GM19193 (cell line): Measurements from ENCODE around the gene NTM.

ENCODE experiments used
- POLR2A ChIP-seq: IDR thresholded peaks from 4 replicates; pipeline ENCODE4 v1.6.1; 2011; ENCODE audit not compliant: insufficient read depth, insufficient read length; ENCODE audit errors: extremely low read depth

Gene NTM

DNA sequence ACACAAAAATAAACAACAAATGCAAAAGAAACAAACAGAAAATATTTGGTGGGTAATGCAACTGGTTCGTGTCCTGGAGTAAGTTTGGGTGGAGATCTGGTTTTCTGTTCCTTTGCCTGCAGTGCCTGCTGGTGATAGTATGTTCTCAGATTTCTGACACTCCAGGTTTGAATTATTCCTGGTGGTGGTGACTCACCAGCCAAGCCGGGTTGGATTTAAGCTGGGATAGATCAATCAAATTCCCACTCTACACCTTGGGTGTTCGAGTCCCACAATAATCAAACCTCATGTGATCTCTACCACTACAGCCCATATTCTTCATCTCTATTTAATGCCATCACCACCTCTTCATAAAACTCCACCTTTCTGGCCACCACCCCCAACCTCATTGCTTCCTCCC lies 421.8 kb downstream of the NTM start:
- no peak for TF ChIP-seq POLR2A

DNA sequence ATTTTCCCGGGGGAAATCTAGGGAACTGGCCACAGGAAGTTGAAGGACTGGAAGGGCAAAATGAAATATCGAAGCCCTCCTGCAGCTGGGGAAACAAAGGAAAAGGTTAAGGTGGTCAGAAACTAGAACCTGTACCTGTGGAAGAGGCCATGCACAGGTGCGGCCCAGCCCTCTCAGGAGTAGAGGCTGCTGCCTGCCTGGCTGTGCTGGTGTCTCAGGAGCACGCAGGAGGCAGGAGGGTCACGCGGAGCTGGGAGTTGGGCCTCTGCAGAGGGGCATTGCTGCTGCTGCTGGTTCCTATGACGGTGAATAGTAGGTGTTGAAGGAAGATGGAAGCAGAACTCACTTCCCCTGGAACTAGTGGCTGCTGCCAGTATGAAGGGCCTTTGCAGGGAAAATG lies 425.7 kb downstream of the NTM start:
- TF ChIP-seq POLR2A, result no peak

DNA sequence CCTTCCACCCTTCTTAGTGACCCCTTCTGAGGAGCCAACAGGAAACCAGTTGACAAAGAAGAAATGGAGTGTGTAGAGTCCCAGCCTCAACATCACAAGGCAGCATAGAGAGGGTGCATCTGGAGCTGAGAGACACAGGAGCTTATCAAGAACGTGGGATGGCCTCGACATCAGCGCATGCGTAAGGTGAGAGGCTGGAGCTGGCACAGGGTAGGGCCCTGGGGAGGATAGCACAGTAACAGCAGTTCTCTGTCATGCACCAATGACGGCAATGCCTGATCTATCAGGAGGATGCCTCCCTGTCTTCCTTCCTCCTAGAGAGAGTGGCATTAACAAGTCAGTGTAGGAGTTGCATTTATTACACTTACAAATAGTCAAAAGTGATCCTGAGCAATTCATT lies 426.1 kb downstream of the NTM start:
- TF ChIP-seq POLR2A, result no peak

DNA sequence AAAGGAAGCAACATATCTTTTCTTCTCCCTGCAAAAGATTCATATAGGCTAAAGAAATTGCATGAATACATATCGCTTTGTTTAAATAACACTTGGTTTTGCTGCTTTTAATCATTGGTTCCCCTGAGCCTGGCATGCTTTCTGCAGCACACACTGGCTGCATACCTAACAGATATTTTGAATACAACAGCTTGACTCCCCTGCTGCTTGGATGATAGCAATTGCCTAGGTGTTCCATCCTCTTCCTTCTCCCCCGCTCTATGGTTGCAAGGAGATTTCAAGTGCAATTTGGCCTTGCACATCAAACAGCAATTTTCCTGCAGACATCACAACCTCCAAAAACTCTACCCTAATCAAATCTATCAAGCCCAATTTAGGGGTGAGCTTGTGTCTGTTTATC lies 430.0 kb downstream of the NTM start:
- TF ChIP-seq POLR2A, result no peak

DNA sequence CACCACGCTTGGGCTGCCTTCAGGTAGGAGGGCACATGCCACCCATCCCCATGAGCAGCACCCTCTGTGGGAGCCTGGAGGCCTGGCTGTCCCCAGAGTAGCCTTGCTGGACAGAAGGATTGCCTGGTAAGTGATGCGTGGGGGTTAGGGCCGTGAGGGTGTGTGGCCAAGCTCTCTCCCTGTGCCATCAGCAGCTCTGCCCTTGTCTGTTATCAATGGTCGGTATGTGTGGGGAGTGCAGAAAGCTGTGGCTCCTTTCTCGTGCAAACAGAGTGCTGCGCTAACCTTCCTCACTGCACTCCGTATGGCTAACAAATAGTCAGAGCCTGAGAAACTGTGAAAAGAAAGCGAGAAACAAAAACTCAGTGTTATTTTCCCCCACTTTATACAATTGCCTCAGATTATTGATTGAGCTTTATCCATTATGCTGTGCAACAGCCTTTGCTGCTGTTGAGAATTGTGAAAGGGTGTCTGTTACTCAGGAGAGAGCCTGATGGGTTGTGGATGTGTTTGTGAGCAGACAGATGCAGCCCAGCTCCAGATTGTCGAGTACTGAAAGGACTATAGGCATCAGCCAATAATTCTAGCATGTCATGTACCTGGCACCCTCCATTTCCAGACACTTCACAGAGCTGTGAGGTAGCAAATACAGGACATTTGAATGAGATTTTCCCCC lies 432.2 kb downstream of the NTM start:
- TF ChIP-seq POLR2A, result no peak

- no peak for TF ChIP-seq POLR2A
Measured at GRCh38 chr11:131807876-131808275, 437.5 kb downstream of the NTM start.

- TF ChIP-seq POLR2A, result no peak
Measured at GRCh38 chr11:131808470-131808869, 438.1 kb downstream of the NTM start.

GRCh38 chr11:131809203-131809918 lies 438.9 kb downstream of the NTM start:
- TF ChIP-seq POLR2A, result no peak

GRCh38 chr11:131810541-131810940 lies 440.1 kb downstream of the NTM start:
- no peak for TF ChIP-seq POLR2A

GRCh38 chr11:131811383-131811782 lies 441.0 kb downstream of the NTM start:
- TF ChIP-seq POLR2A, result no peak

GRCh38 chr11:131814108-131814507 lies 443.7 kb downstream of the NTM start:
- no peak for TF ChIP-seq POLR2A

DNA sequence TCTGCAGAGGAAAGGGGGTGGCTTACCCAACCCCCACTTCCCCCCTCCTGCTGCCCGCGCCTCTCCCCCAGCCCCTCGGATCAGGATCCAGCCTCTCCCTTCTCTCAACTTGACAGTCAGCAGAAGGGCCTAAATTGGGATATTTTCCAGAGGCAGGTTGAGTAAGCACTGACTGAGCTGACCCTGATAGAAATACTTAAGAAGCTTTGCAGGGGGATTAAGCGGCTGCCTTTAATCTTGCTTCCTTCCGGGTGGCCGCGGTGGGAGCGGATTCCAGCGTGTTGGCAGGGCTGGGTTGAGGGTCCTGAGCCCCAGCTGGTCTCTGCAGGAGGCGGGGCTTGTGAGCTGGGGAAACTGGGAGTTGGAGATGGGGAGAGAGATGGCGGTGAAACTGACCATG lies 445.2 kb downstream of the NTM start:
- no peak for TF ChIP-seq POLR2A

DNA sequence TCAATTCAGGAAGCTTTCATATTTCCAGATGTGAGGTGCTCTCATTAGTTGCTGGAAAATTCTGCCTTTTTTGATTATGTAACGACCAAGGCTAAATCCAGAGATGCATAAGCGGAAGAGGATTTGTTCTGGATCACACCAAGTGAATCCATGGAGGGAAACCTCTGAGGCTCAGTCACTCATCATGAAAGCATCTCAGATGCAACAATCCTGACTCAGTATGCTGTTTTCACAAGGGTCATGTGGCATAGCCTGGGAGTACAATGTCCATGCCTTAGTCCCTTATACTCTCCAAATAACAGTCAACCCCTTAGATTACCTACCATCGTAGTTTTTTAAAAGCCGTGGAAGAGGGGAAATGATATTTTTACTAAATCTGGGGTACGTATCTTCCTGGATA lies 445.6 kb downstream of the NTM start:
- no peak for TF ChIP-seq POLR2A

GRCh38 chr11:131817687-131818188 lies 447.3 kb downstream of the NTM start:
- TF ChIP-seq POLR2A, result no peak

GRCh38 chr11:131819865-131820264 lies 449.4 kb downstream of the NTM start:
- TF ChIP-seq POLR2A, result no peak

GRCh38 chr11:131822506-131822905 lies 452.1 kb downstream of the NTM start:
- TF ChIP-seq POLR2A, result no peak
